ENCODE results near the gene CST8.

The CST8 gene

GRCh38 chr20:23490817-23491216 is at the start of gene CST8:
Gene CST8 (plus strand): TSS chr20:23491117. CDS start chr20:23491668, 551 bp downstream.
- Histone ChIP-seq H3K9me3 (ENCODE audit: control insufficient read depth, low read length) (peaks cover 4% of the 10 kb centered on the region), H3K36me3 (ENCODE audit: control insufficient read depth, insufficient read depth, low read length, severe bottlenecking) (no peaks in the 10 kb centered on the region), H3K4me3 (ENCODE audit: low read length) (no peak within 1 kb of the TSS), H3K27me3 (replicated peaks; ENCODE audit: control insufficient read depth, insufficient read depth, low read length) (peaks cover 7% of the 10 kb centered on the region), H3K4me1 (ENCODE audit: control insufficient read depth, insufficient read depth, low read length) (no peaks in the 10 kb centered on the region), H3K9ac (ENCODE audit: low read length) (no peak within 1 kb of the TSS)
- DNase-seq (ENCODE audit: low read depth): no peak

- H3K4me3 ChIP-seq (ENCODE audit: low read length): no peak overlapping the region
- peaks cover 11% of the 10 kb centered on the region for H3K27me3 ChIP-seq (replicated peaks; ENCODE audit: control insufficient read depth, insufficient read depth, low read length)
- DNase-seq (ENCODE audit: low read depth): peak; percentile 93
- H3K9me3 ChIP-seq (ENCODE audit: control insufficient read depth, low read length): no peaks in the 10 kb centered on the region
- no peak overlapping the region for H3K9ac ChIP-seq (ENCODE audit: low read length)
- H3K36me3 ChIP-seq (ENCODE audit: control insufficient read depth, insufficient read depth, low read length, severe bottlenecking): no peaks in the 10 kb centered on the region
- peaks cover 10% of the 10 kb centered on the region for H3K4me1 ChIP-seq (ENCODE audit: control insufficient read depth, insufficient read depth, low read length)
Observed at GRCh38 chr20:23441850-23442313, 49.0 kb upstream of the CST8 start.

GRCh38 chr20:23442436-23442835 is 48.5 kb upstream of the CST8 start:
- Histone ChIP-seq H3K36me3 (ENCODE audit: control insufficient read depth, insufficient read depth, low read length, severe bottlenecking) (no peaks in the 10 kb centered on the region), H3K27me3 (replicated peaks; ENCODE audit: control insufficient read depth, insufficient read depth, low read length) (peaks cover 11% of the 10 kb centered on the region), H3K4me3 (ENCODE audit: low read length) (no peak overlapping the region), H3K9ac (ENCODE audit: low read length) (no peak overlapping the region), H3K4me1 (ENCODE audit: control insufficient read depth, insufficient read depth, low read length) (peaks cover 10% of the 10 kb centered on the region), H3K9me3 (ENCODE audit: control insufficient read depth, low read length) (no peaks in the 10 kb centered on the region)
- no peak for DNase-seq (ENCODE audit: low read depth)

GRCh38 chr20:23444859-23445258 is 46.1 kb upstream of the CST8 start:
- Histone ChIP-seq H3K9me3 (ENCODE audit: control insufficient read depth, low read length) (no peaks in the 10 kb centered on the region), H3K27me3 (replicated peaks; ENCODE audit: control insufficient read depth, insufficient read depth, low read length) (peaks cover 12% of the 10 kb centered on the region), H3K36me3 (ENCODE audit: control insufficient read depth, insufficient read depth, low read length, severe bottlenecking) (no peaks in the 10 kb centered on the region), H3K4me1 (ENCODE audit: control insufficient read depth, insufficient read depth, low read length) (peaks cover 10% of the 10 kb centered on the region), H3K4me3 (ENCODE audit: low read length) (no peak overlapping the region), H3K9ac (ENCODE audit: low read length) (no peak overlapping the region)
- no peak for DNase-seq (ENCODE audit: low read depth)

GRCh38 chr20:23445596-23446217 is 45.2 kb upstream of the CST8 start:
- peak; percentile 64 for DNase-seq (ENCODE audit: low read depth)
- H3K9me3 ChIP-seq (ENCODE audit: control insufficient read depth, low read length): no peaks in the 10 kb centered on the region

GRCh38 chr20:23446505-23446904 is 44.4 kb upstream of the CST8 start:
- H3K9ac ChIP-seq (ENCODE audit: low read length): no peak overlapping the region
- H3K36me3 ChIP-seq (ENCODE audit: control insufficient read depth, insufficient read depth, low read length, severe bottlenecking): no peaks in the 10 kb centered on the region
- H3K4me1 ChIP-seq (ENCODE audit: control insufficient read depth, insufficient read depth, low read length): peaks cover 10% of the 10 kb centered on the region
- DNase-seq (ENCODE audit: low read depth): peak; percentile 25
- peaks cover 6% of the 10 kb centered on the region for H3K27me3 ChIP-seq (replicated peaks; ENCODE audit: control insufficient read depth, insufficient read depth, low read length)
- no peaks in the 10 kb centered on the region for H3K9me3 ChIP-seq (ENCODE audit: control insufficient read depth, low read length)
- H3K4me3 ChIP-seq (ENCODE audit: low read length): no peak overlapping the region

More at GRCh38 chr20:23445596-23446217, 45.2 kb upstream of the CST8 start:
- no peaks in the 10 kb centered on the region for H3K36me3 ChIP-seq (ENCODE audit: control insufficient read depth, insufficient read depth, low read length, severe bottlenecking)
- no peak overlapping the region for H3K9ac ChIP-seq (ENCODE audit: low read length)
- H3K4me1 ChIP-seq (ENCODE audit: control insufficient read depth, insufficient read depth, low read length): peaks cover 10% of the 10 kb centered on the region
- peaks cover 6% of the 10 kb centered on the region for H3K27me3 ChIP-seq (replicated peaks; ENCODE audit: control insufficient read depth, insufficient read depth, low read length)
- no peak overlapping the region for H3K4me3 ChIP-seq (ENCODE audit: low read length)

GRCh38 chr20:23448167-23448566 is 42.8 kb upstream of the CST8 start:
- Histone ChIP-seq H3K9me3 (ENCODE audit: control insufficient read depth, low read length) (no peaks in the 10 kb centered on the region), H3K4me3 (ENCODE audit: low read length) (no peak overlapping the region), H3K36me3 (ENCODE audit: control insufficient read depth, insufficient read depth, low read length, severe bottlenecking) (no peaks in the 10 kb centered on the region), H3K9ac (ENCODE audit: low read length) (no peak overlapping the region), H3K4me1 (ENCODE audit: control insufficient read depth, insufficient read depth, low read length) (peaks cover 10% of the 10 kb centered on the region), H3K27me3 (replicated peaks; ENCODE audit: control insufficient read depth, insufficient read depth, low read length) (peaks cover 17% of the 10 kb centered on the region)
- no peak for DNase-seq (ENCODE audit: low read depth)

- H3K4me3 ChIP-seq (ENCODE audit: low read length): no peak overlapping the region
- H3K9me3 ChIP-seq (ENCODE audit: control insufficient read depth, low read length): no peaks in the 10 kb centered on the region
- peaks cover 10% of the 10 kb centered on the region for H3K4me1 ChIP-seq (ENCODE audit: control insufficient read depth, insufficient read depth, low read length)
- H3K9ac ChIP-seq (ENCODE audit: low read length): no peak overlapping the region
- no peak for DNase-seq (ENCODE audit: low read depth)
- H3K27me3 ChIP-seq (replicated peaks; ENCODE audit: control insufficient read depth, insufficient read depth, low read length): peaks cover 24% of the 10 kb centered on the region
- no peaks in the 10 kb centered on the region for H3K36me3 ChIP-seq (ENCODE audit: control insufficient read depth, insufficient read depth, low read length, severe bottlenecking)
Observed at GRCh38 chr20:23449421-23449820, 41.5 kb upstream of the CST8 start.

- H3K27me3 ChIP-seq (replicated peaks; ENCODE audit: control insufficient read depth, insufficient read depth, low read length): peaks cover 25% of the 10 kb centered on the region
- H3K9ac ChIP-seq (ENCODE audit: low read length): no peak overlapping the region
- H3K9me3 ChIP-seq (ENCODE audit: control insufficient read depth, low read length): no peaks in the 10 kb centered on the region
- peaks cover 3% of the 10 kb centered on the region for H3K4me1 ChIP-seq (ENCODE audit: control insufficient read depth, insufficient read depth, low read length)
- H3K4me3 ChIP-seq (ENCODE audit: low read length): no peak overlapping the region
- no peaks in the 10 kb centered on the region for H3K36me3 ChIP-seq (ENCODE audit: control insufficient read depth, insufficient read depth, low read length, severe bottlenecking)
- no peak for DNase-seq (ENCODE audit: low read depth)
Observed at GRCh38 chr20:23450877-23451276, 40.0 kb upstream of the CST8 start.

GRCh38 chr20:23451956-23452487 is 38.9 kb upstream of the CST8 start:
- Histone ChIP-seq H3K4me3 (ENCODE audit: low read length) (no peak overlapping the region), H3K9ac (ENCODE audit: low read length) (no peak overlapping the region), H3K27me3 (replicated peaks; ENCODE audit: control insufficient read depth, insufficient read depth, low read length) (peaks cover 33% of the 10 kb centered on the region), H3K9me3 (ENCODE audit: control insufficient read depth, low read length) (peaks cover 5% of the 10 kb centered on the region), H3K36me3 (ENCODE audit: control insufficient read depth, insufficient read depth, low read length, severe bottlenecking) (no peaks in the 10 kb centered on the region), H3K4me1 (ENCODE audit: control insufficient read depth, insufficient read depth, low read length) (no peaks in the 10 kb centered on the region)
- no peak for DNase-seq (ENCODE audit: low read depth)

GRCh38 chr20:23452776-23453175 is 38.1 kb upstream of the CST8 start, which contains the start of gene CST11:
Gene CST11 (minus strand): TSS chr20:23452876. CDS start chr20:23452811, 65 bp downstream.
- H3K27me3 ChIP-seq (replicated peaks; ENCODE audit: control insufficient read depth, insufficient read depth, low read length): peaks cover 33% of the 10 kb centered on the region
- no peak within 1 kb of the TSS for H3K4me3 ChIP-seq (ENCODE audit: low read length)
- no peaks in the 10 kb centered on the region for H3K4me1 ChIP-seq (ENCODE audit: control insufficient read depth, insufficient read depth, low read length)
- H3K9me3 ChIP-seq (ENCODE audit: control insufficient read depth, low read length): peaks cover 5% of the 10 kb centered on the region
- H3K36me3 ChIP-seq (ENCODE audit: control insufficient read depth, insufficient read depth, low read length, severe bottlenecking): no peaks in the 10 kb centered on the region
- no peak for DNase-seq (ENCODE audit: low read depth)
- H3K9ac ChIP-seq (ENCODE audit: low read length): no peak within 1 kb of the TSS
